RWPE1 (cell line): Measurements from ENCODE around the gene FRMPD1.

Experiments
- CTCF ChIA-PET: fragments of 350-600 bp; sonication (Branson Sonifier 250); formaldehyde crosslinking; extraction: SDS; loops from one replicate; lab custom pipeline; 2021; lab: Yijun Ruan, JAX
- POLR2A ChIA-PET: fragments of 400-600 bp; formaldehyde crosslinking; extraction: SDS; loops from one replicate; lab custom pipeline; 2020; ENCODE audit warnings: antibody characterized with exemption; ENCODE audit not compliant: low non-redundant PET; lab: Yijun Ruan, JAX
- DNase-seq: peaks from one replicate; pipeline ENCODE4 v3.0.0; 2012; ENCODE audit warnings: low spot score
- H3K27ac ChIP-seq: fragments of 450-650 bp; 2 replicates; pipeline ENCODE4 v1.5.1; 2017
- CTCF ChIP-seq: fragments of 450-650 bp; conservative IDR thresholded peaks from 2 replicates; pipeline ENCODE4 v1.5.1; 2017; ENCODE audit warnings: low read depth, mild to moderate bottlenecking

The FRMPD1 gene

GRCh38 chr9:37784616-37785483 is 134.1 kb downstream of the FRMPD1 start, which contains the start of gene EXOSC3:
TSS of gene EXOSC3 (minus strand) at chr9:37785064. CDS start at chr9:37785044, 20 bp downstream.
- H3K27ac ChIP-seq = peak within 1 kb of the TSS; percentile 80
- CTCF ChIA-PET = interaction anchor here (0.5 kb wide), 1 partner anchor 1365 kb away, joined by 4 read pairs; no protein-coding TSS in a partner anchor
- POLR2A ChIA-PET = interaction anchor here (0.6 to 0.9 kb wide), 3 partner anchors 11 to 15 kb away, joined by 3 read pairs; no protein-coding TSS in a partner anchor
- no peak for TF ChIP-seq CTCF
- peak; percentile 86 for DNase-seq

GRCh38 chr9:37787059-37787458 is 136.3 kb downstream of the FRMPD1 start:
- no peak for TF ChIP-seq CTCF
- ChIA-PET CTCF (no interaction called here), POLR2A (no interaction called here)
- H3K27ac ChIP-seq = no peak overlapping the region
- DNase-seq = no peak

GRCh38 chr9:37788332-37788731 is 137.6 kb downstream of the FRMPD1 start:
- no peak for DNase-seq
- CTCF ChIA-PET = interaction anchor here (0.6 kb wide), 1 partner anchor 12 kb away, joined by 7 read pairs; no protein-coding TSS in a partner anchor
- POLR2A ChIA-PET = interaction anchor here (0.7 kb wide), 1 partner anchor 621 kb away, joined by 4 read pairs; no protein-coding TSS in a partner anchor

GRCh38 chr9:37790096-37790495 is 139.3 kb downstream of the FRMPD1 start:
- no peak for DNase-seq
- no peak for TF ChIP-seq CTCF
- no peak overlapping the region for H3K27ac ChIP-seq
- ChIA-PET CTCF (interaction anchor here (0.6 kb wide), 1 partner anchor 35 kb away, joined by 3 read pairs; no protein-coding TSS in a partner anchor), POLR2A (no interaction called here)

More at GRCh38 chr9:37788332-37788731, 137.6 kb downstream of the FRMPD1 start:
- no peak for TF ChIP-seq CTCF
- H3K27ac ChIP-seq = no peak overlapping the region

- CTCF ChIA-PET = no interaction called here
- DNase-seq = no peak
- POLR2A ChIA-PET = no interaction called here
- TF ChIP-seq CTCF = no peak
- no peak overlapping the region for H3K27ac ChIP-seq
Observed at GRCh38 chr9:37792122-37792521, 141.4 kb downstream of the FRMPD1 start.

GRCh38 chr9:37796232-37796631 is 145.5 kb downstream of the FRMPD1 start:
- POLR2A ChIA-PET = no interaction called here
- no peak for DNase-seq
- no peak for TF ChIP-seq CTCF
- H3K27ac ChIP-seq = no peak overlapping the region
- CTCF ChIA-PET = no interaction called here
